ENCODE data around the gene CDC42.

The CDC42 gene

GRCh38 chr1:22132517-22133235, 80.2 kb downstream of the CDC42 start:
- DNase-seq, result no peak

GRCh38 chr1:22133247-22133930, 80.9 kb downstream of the CDC42 start:
- no peak for DNase-seq

GRCh38 chr1:22133931-22134324, 81.4 kb downstream of the CDC42 start:
- peak; percentile 15 for DNase-seq

- peak; percentile 59 for DNase-seq
Measured at GRCh38 chr1:22137004-22137720, 84.7 kb downstream of the CDC42 start.

GRCh38 chr1:22139066-22139594, 86.6 kb downstream of the CDC42 start:
- DNase-seq, result peak; percentile 86

- DNase-seq, result peak; percentile 66
Measured at GRCh38 chr1:22139817-22140216, 87.3 kb downstream of the CDC42 start.
